HG02840 (cell line): Measurements from ENCODE around the gene NLRC4.
"Not testable (repeated sequence)": the region's sequence is repeated elsewhere in the genome, so short reads cannot be mapped to it uniquely, and the experiment has no call there.

ENCODE experiments used
- ATAC-seq: cut with Tn5 transposase; IDR thresholded peaks from one replicate; pipeline ENCODE4 v1.9.1; 2021; ENCODE audit warnings: mild to moderate bottlenecking, moderate library complexity, moderate number of reproducible peaks; ENCODE audit not compliant: unreplicated experiment, low FRiP score

Gene NLRC4

GRCh38 chr2:32249731-32250236 is 14.9 kb downstream of the NLRC4 start:
- ATAC-seq: no peak

GRCh38 chr2:32248299-32248698 is 16.4 kb downstream of the NLRC4 start:
- ATAC-seq: no peak

- no peak for ATAC-seq
Measured at GRCh38 chr2:32246911-32247310, 17.8 kb downstream of the NLRC4 start.

GRCh38 chr2:32242331-32242730 is 22.4 kb downstream of the NLRC4 start:
- no peak for ATAC-seq

GRCh38 chr2:32237996-32238395 is 26.7 kb downstream of the NLRC4 start:
- no peak for ATAC-seq

GRCh38 chr2:32237488-32237887 is 27.2 kb downstream of the NLRC4 start:
- no peak for ATAC-seq

- ATAC-seq: no peak
Measured at GRCh38 chr2:32235315-32235714, 29.4 kb downstream of the NLRC4 start.

GRCh38 chr2:32231959-32232358 is 32.7 kb downstream of the NLRC4 start:
- ATAC-seq: no peak

- no peak for ATAC-seq
Measured at GRCh38 chr2:32229635-32230034, 35.1 kb downstream of the NLRC4 start.

- no peak for ATAC-seq
Measured at GRCh38 chr2:32228181-32228580, 36.5 kb downstream of the NLRC4 start.

GRCh38 chr2:32227492-32227891 is 37.2 kb downstream of the NLRC4 start:
- no peak for ATAC-seq

GRCh38 chr2:32222966-32223365 is 41.7 kb downstream of the NLRC4 start:
- ATAC-seq: no peak

GRCh38 chr2:32220445-32220844 is 44.2 kb downstream of the NLRC4 start:
- ATAC-seq: no peak

- no peak for ATAC-seq
Measured at GRCh38 chr2:32212295-32212694, 52.4 kb downstream of the NLRC4 start.

GRCh38 chr2:32210767-32211408 is 53.8 kb downstream of the NLRC4 start:
- no peak for ATAC-seq

GRCh38 chr2:32203428-32203827 is 61.3 kb downstream of the NLRC4 start:
- not testable (repeated sequence) for ATAC-seq

GRCh38 chr2:32200814-32201213 is 63.9 kb downstream of the NLRC4 start:
- no peak for ATAC-seq

- no peak for ATAC-seq
Measured at GRCh38 chr2:32192418-32192817, 72.3 kb downstream of the NLRC4 start.

- no peak for ATAC-seq
Measured at GRCh38 chr2:32189011-32189410, 75.7 kb downstream of the NLRC4 start.

GRCh38 chr2:32182667-32183066 is 82.0 kb downstream of the NLRC4 start:
- ATAC-seq: no peak
